Measurements from ENCODE around the gene HTR6. TPM values are rescaled to one million over a fixed set of nuclear protein-coding genes. Genes with fewer than 3 reads are reported as not detected.

Gene HTR6
- total RNA-seq, 1 donor from 2014 or later = not detected

Other genes starting within 250 kb of the HTR6 start
- 93.6 and 105 TPM in 2 replicates for gene CAPZB, start 179.3 kb upstream of the HTR6 start, total RNA-seq
- gene NBL1, start 20.6 kb upstream of the HTR6 start, total RNA-seq = 71.0 and 76.7 TPM in 2 replicates
- 11.8 and 13.0 TPM in 2 replicates for gene TMCO4, start 135.0 kb downstream of the HTR6 start, total RNA-seq
- not detected in 2 replicates for gene RNF186, start 150.4 kb downstream of the HTR6 start, total RNA-seq
- 8.0 and 8.4 TPM in 2 replicates for gene OTUD3, start 217.5 kb downstream of the HTR6 start, total RNA-seq

Measured in kidney epithelial cell (primary cell).